Neural cell (in vitro differentiated cells): Measurements from ENCODE around the gene SLC17A2.

Experiments used
- EP300 ChIP-seq: fragments of 450-650 bp; conservative IDR thresholded peaks from 2 replicates; pipeline ENCODE4 v1.6.1; 2014; ENCODE audit warnings: antibody characterized with exemption, mild to moderate bottlenecking, moderate library complexity; ENCODE audit not compliant: poor library complexity, severe bottlenecking
- POLR2AphosphoS5 ChIP-seq: IDR thresholded peaks from 2 replicates; pipeline ENCODE4 v1.6.1; 2012
- SMC3 ChIP-seq: fragments of 450-650 bp; conservative IDR thresholded peaks from 2 replicates; pipeline ENCODE4 v1.6.1; 2014; ENCODE audit warnings: antibody characterized with exemption, mild to moderate bottlenecking, moderate library complexity; ENCODE audit not compliant: poor library complexity
- TAF1 ChIP-seq: IDR thresholded peaks from 2 replicates; pipeline ENCODE4 v1.6.1; 2012; ENCODE audit warnings: low read depth
- TF ChIP-seq, protein P1 (sequence below): fragments of 450-650 bp; IDR thresholded peaks from 2 replicates; pipeline ENCODE4 v1.5.1; 2014; ENCODE audit warnings: antibody characterized with exemption, mild to moderate bottlenecking, moderate library complexity; ENCODE audit not compliant: poor library complexity, severe bottlenecking

DNA sequence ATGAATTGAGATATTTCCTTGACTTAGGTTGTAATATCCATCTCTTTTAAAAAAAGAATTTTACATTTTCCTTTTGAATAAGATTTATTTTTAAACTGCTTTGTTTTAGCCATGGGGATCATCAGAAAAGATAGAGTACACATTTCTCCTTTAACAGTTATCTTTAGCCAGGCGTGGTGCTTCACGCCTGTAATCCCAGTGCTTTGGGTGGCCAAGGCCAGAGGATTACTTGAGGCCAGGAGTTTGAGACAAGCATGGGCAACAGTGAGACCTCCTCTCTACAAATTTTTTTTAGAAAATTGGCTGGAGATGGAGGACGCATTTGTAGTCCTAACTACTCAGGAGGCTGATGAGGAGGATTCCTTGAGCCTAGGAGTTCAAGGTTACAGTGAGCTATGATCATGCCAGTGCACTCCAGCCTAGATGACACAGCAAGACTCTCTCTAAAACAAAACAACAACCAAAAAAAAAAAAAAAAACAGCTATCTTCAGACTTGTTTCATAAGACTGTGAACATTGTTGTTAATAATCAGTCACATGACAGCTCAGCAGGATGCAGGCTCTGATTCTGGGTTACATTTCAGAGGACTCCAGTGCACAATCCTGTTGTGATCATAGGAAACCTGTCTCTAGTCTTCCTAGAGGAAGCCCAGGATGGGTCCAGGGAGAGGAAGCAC is 54.4 kb downstream of the SLC17A2 start:
- TF ChIP-seq, protein P1, sequence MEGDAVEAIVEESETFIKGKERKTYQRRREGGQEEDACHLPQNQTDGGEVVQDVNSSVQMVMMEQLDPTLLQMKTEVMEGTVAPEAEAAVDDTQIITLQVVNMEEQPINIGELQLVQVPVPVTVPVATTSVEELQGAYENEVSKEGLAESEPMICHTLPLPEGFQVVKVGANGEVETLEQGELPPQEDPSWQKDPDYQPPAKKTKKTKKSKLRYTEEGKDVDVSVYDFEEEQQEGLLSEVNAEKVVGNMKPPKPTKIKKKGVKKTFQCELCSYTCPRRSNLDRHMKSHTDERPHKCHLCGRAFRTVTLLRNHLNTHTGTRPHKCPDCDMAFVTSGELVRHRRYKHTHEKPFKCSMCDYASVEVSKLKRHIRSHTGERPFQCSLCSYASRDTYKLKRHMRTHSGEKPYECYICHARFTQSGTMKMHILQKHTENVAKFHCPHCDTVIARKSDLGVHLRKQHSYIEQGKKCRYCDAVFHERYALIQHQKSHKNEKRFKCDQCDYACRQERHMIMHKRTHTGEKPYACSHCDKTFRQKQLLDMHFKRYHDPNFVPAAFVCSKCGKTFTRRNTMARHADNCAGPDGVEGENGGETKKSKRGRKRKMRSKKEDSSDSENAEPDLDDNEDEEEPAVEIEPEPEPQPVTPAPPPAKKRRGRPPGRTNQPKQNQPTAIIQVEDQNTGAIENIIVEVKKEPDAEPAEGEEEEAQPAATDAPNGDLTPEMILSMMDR = no peak
- TF ChIP-seq TAF1 (no peak), POLR2AphosphoS5 (peak; percentile 12), EP300 (no peak), SMC3 (no peak)
